Measurements from ENCODE around the gene GTF2IRD1. TPM values are rescaled to one million over a fixed set of nuclear protein-coding genes. Genes with fewer than 3 reads are reported as not detected.

Gene GTF2IRD1
- total and polyA plus RNA-seq, 2 of the 13 experiments (the other 11 are each of a cell fraction or from before 2014, with no cell fraction given), result 16.5 to 26.7 TPM

GRCh38 chr7:74453322-74454011 lies at the start of gene GTF2IRD1 (continued):
- TF ChIP-seq RERE (CRISPR knock-in tag; IDR thresholded peaks at IDR 0.05; ENCODE audit: low read depth), result 0 out of 2 replicates have a peak, but pooled peaks have one; percentile 25
- TF ChIP-seq RARA (CRISPR knock-in tag; IDR thresholded peaks at IDR 0.05), result peak; percentile 28; the same call in 1 of the 2 replicates
- TF ChIP-seq EP300 (IDR thresholded peaks at IDR 0.05; ENCODE audit: low read depth in 2 of 2, low read length in 2 of 2), result no peak
- TF ChIP-seq EP300 (CRISPR knock-in tag; IDR thresholded peaks at IDR 0.05; ENCODE audit: borderline replicate concordance), result 0 out of 2 replicates have a peak, but pooled peaks have one; percentile 16
- TF ChIP-seq ZNF704 (CRISPR knock-in tag; IDR thresholded peaks at IDR 0.05; ENCODE audit: borderline replicate concordance), result no peak
- no peak for TF ChIP-seq ZNF557 (CRISPR knock-in tag; IDR thresholded peaks at IDR 0.05)
- TF ChIP-seq ZNF274 (CRISPR knock-in tag; IDR thresholded peaks at IDR 0.05), result no peak
- TF ChIP-seq AGO1 (IDR thresholded peaks at IDR 0.05; ENCODE audit: low read depth, low read length, poor library complexity, severe bottlenecking), result no peak
- no peak for TF ChIP-seq HNRNPUL1 (IDR thresholded peaks at IDR 0.05; ENCODE audit: low read depth, low read length)
- TF ChIP-seq ZNF883 (CRISPR knock-in tag; IDR thresholded peaks at IDR 0.05; ENCODE audit: not compliant biosample characterization), result no peak
- TF ChIP-seq ZNF18 (CRISPR knock-in tag; IDR thresholded peaks at IDR 0.05; ENCODE audit: insufficient replicate concordance), result no peak
- TF ChIP-seq ZNF510 (CRISPR knock-in tag; IDR thresholded peaks at IDR 0.05; ENCODE audit: low read depth), result no peak
- no peak for TF ChIP-seq ZEB1 (IDR thresholded peaks at IDR 0.05; ENCODE audit: insufficient replicate concordance, low read depth)
- TF ChIP-seq ZNF770 (CRISPR knock-in tag; IDR thresholded peaks at IDR 0.05), result peak; percentile 35; the same call in 1 of the 2 replicates
- peak; percentile 43; the same call in 1 of the 2 replicates for TF ChIP-seq MYC (CRISPR knock-in tag; IDR thresholded peaks at IDR 0.05; ENCODE audit: borderline replicate concordance)
